Mesendoderm (in vitro differentiated cells): ENCODE measurements around the gene RGL1.
A peak's percentile ranks its signal among the peaks of the same experiment; 100 is the strongest.

Experiments used
- DNase-seq: peaks from one replicate; pipeline ENCODE4 v3.0.0; 2013
- H2AK5ac ChIP-seq: 2 replicates; pipeline ENCODE4 v1.6.1; 2013; ENCODE audit warnings: low read length, inconsistent platforms
- H2BK120ac ChIP-seq: 2 replicates; pipeline ENCODE4 v1.6.1; 2013; ENCODE audit warnings: low read depth, mild to moderate bottlenecking, low read length, moderate library complexity, mixed read lengths
- H2BK15ac ChIP-seq: replicated peaks from 2 replicates; pipeline ENCODE4 v1.6.1; 2013; ENCODE audit warnings: low read depth, mild to moderate bottlenecking, moderate library complexity
- H2BK5ac ChIP-seq: 2 replicates; pipeline ENCODE4 v1.6.1; 2013; ENCODE audit warnings: low read length, inconsistent platforms
- H3K18ac ChIP-seq: 2 replicates; pipeline ENCODE4 v1.6.1; 2013; ENCODE audit warnings: mild to moderate bottlenecking, low read length, mixed read lengths
- H3K23ac ChIP-seq: one replicate; pipeline ENCODE4 v1.6.1; 2013; ENCODE audit warnings: low read length
- H3K27ac ChIP-seq: 2 replicates; pipeline ENCODE4 v1.5.1; 2013; ENCODE audit warnings: low read depth, mild to moderate bottlenecking, inconsistent platforms, low read length, moderate library complexity
- H3K27me3 ChIP-seq: 2 replicates; pipeline ENCODE4 v1.6.1; 2013; ENCODE audit warnings: low read length, control low read depth, mild to moderate bottlenecking, inconsistent platforms; ENCODE audit not compliant: insufficient read depth, poor library complexity
- H3K36me3 ChIP-seq: 2 replicates; pipeline ENCODE4 v1.6.1; 2013; ENCODE audit warnings: low read length, inconsistent platforms; ENCODE audit not compliant: control insufficient read depth, insufficient read depth
- H3K4ac ChIP-seq: one replicate; pipeline ENCODE4 v1.6.1; 2013; ENCODE audit warnings: low read depth, mild to moderate bottlenecking, low read length, moderate library complexity
- H3K4me1 ChIP-seq: 2 replicates; pipeline ENCODE4 v1.6.1; 2013; ENCODE audit warnings: low read depth, low read length, inconsistent platforms; ENCODE audit not compliant: control insufficient read depth
- H3K4me2 ChIP-seq: 2 replicates; pipeline ENCODE4 v1.6.1; 2013; ENCODE audit warnings: low read length
- H3K4me3 ChIP-seq: 2 replicates; pipeline ENCODE4 v1.5.1; 2013; ENCODE audit warnings: mild to moderate bottlenecking, low read length
- H3K56ac ChIP-seq: one replicate; pipeline ENCODE4 v1.6.1; 2013; ENCODE audit warnings: low read length
- H3K79me1 ChIP-seq: 2 replicates; pipeline ENCODE4 v1.6.1; 2013; ENCODE audit warnings: low read length, inconsistent platforms
- H3K79me2 ChIP-seq: 2 replicates; pipeline ENCODE4 v1.6.1; 2013; ENCODE audit warnings: mild to moderate bottlenecking, low read length; ENCODE audit not compliant: control insufficient read depth, insufficient read depth
- H3K9ac ChIP-seq: 2 replicates; pipeline ENCODE4 v1.6.1; 2013; ENCODE audit warnings: low read length, inconsistent platforms
- H4K5ac ChIP-seq: one replicate; pipeline ENCODE4 v1.6.1; 2013; ENCODE audit warnings: low read length
- H4K8ac ChIP-seq: one replicate; pipeline ENCODE4 v1.6.1; 2013; ENCODE audit warnings: low read depth, mild to moderate bottlenecking, control low read depth, low read length, moderate library complexity
- WGBS: extraction: QIAGEN DNeasy Blood & Tissue Kit; methylation state at CpG from one replicate; pipeline ENCODE4 v1.1.7; 2013; ENCODE audit warnings: low lambda C conversion rate, missing lambda C conversion rate; ENCODE audit not compliant: insufficient coverage; ENCODE audit errors: extremely low coverage; 5-methylcytosine and 5-hydroxymethylcytosine counted together

The RGL1 gene

DNA sequence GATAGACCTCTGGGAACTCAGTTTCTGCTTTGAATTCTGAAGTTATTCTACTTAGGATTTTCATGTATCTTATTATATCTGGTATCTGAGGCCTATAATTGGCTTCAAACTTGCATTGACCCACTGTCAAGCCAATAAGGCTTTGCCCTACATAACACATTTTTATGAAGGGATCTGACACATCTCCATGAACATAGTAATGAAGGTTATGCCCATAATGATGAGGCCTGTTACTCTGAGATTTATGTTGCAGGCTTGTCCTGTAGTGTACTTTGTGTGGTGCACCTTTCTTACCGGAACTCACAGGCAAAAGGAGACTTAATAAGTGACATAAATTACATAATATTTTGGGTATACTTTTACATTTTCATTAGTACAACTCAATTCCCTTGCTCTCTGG, 14.1 kb downstream of the RGL1 start:
- no peak overlapping the region for H2BK15ac ChIP-seq
- no CpG with 5 or more reads among the region's 1 CpG for WGBS
- no peak overlapping the region for H3K9ac ChIP-seq
- no peaks in the 10 kb centered on the region for H3K36me3 ChIP-seq
- H3K23ac ChIP-seq = no peak overlapping the region
- H2AK5ac ChIP-seq = no peak overlapping the region
- no peak overlapping the region for H3K56ac ChIP-seq
- H3K79me1 ChIP-seq = no peaks in the 10 kb centered on the region
- H3K4me2 ChIP-seq = no peak overlapping the region
- DNase-seq = no peak
- no peak overlapping the region for H4K8ac ChIP-seq
- no peak overlapping the region for H3K4me3 ChIP-seq
- H3K79me2 ChIP-seq = no peaks in the 10 kb centered on the region
- H2BK120ac ChIP-seq = no peak overlapping the region
- no peak overlapping the region for H4K5ac ChIP-seq
- no peak overlapping the region for H3K18ac ChIP-seq
- no peaks in the 10 kb centered on the region for H3K27me3 ChIP-seq
- no peak overlapping the region for H2BK5ac ChIP-seq
- no peak overlapping the region for H3K27ac ChIP-seq
- no peak overlapping the region for H3K4ac ChIP-seq
- no peaks in the 10 kb centered on the region for H3K4me1 ChIP-seq

DNA sequence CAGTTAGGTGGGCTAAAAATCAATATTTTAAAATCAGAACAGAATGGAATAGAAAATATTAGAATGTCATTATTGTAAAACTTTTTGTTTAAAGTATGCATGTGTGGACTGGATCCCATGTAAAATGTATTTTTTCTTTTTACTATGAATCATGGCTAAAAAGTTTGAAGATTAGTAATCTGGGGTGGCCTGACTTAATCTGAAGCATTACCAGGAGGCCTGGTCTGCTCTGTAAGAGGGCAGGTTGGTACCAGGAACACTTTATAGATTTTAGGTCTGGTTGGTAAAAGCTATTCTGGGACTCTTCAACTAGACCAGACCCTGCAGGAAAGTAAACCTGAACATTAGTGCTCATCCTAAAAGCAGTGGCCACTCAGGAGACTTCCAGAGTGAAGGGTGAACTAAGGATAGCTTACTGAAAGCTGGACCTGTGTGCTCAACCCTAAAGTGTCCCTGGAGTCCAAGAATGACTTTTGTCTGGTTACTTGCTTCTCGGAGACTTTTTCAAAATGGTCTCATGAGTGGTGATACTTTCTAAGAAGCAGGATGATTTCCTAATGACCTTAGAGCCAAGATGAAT, 16.5 kb downstream of the RGL1 start:
- WGBS = no CpG with 5 or more reads among the region's 1 CpG
- H3K79me1 ChIP-seq = no peaks in the 10 kb centered on the region
- H3K9ac ChIP-seq = no peak overlapping the region
- no peak for DNase-seq
- no peak overlapping the region for H3K4me2 ChIP-seq
- H3K4me3 ChIP-seq = no peak overlapping the region
- H2BK5ac ChIP-seq = no peak overlapping the region
- no peak overlapping the region for H4K8ac ChIP-seq
- no peak overlapping the region for H2BK120ac ChIP-seq
- H3K23ac ChIP-seq = no peak overlapping the region
- H3K56ac ChIP-seq = no peak overlapping the region
- H3K18ac ChIP-seq = peak overlapping the region; percentile 60
- H3K27me3 ChIP-seq = no peaks in the 10 kb centered on the region
- no peak overlapping the region for H3K4ac ChIP-seq
- H3K27ac ChIP-seq = no peak overlapping the region
- H3K79me2 ChIP-seq = no peaks in the 10 kb centered on the region
- no peak overlapping the region for H4K5ac ChIP-seq
- H3K4me1 ChIP-seq = no peaks in the 10 kb centered on the region
- H3K36me3 ChIP-seq = no peaks in the 10 kb centered on the region
- H2AK5ac ChIP-seq = no peak overlapping the region
- H2BK15ac ChIP-seq = no peak overlapping the region

DNA sequence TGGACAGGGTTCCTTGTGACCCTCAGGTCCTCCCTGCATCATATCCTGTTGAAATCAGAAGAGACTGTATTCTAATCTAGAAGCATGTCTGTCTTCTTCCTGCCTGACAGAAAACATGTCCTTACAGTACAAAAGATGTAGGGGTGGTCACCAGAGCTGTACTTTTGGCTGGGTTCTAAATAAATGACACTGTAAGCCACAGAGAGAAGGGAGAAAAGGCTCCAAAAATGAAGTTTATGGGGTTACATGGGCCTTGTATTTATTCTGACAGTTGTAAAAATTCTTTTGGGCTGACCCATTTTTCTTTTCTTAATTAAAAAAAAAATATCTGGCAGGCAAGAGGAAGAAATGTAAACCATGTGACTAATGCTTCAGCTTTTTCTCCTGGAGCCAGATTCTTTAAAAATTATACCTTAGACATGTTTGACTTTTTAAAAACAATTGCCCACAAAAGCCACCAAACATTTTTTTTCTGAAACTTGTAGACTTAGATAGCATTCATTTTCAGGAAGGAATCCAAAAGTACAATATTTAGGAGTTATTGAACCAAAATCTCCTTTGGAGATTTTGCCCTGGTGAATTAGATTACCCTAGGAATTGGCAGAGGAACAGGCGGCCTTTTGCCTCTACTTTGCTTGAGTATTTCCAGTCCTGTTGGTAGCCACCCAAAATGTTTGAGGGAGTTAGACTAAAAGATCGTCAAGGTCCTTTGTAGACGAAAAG, 17.1 kb downstream of the RGL1 start:
- Histone ChIP-seq H3K18ac (peak overlapping the region; percentile 60), H2BK5ac (no peak overlapping the region), H2BK120ac (no peak overlapping the region), H3K36me3 (no peaks in the 10 kb centered on the region), H4K5ac (no peak overlapping the region), H3K4me1 (no peaks in the 10 kb centered on the region), H3K79me1 (no peaks in the 10 kb centered on the region), H3K79me2 (no peaks in the 10 kb centered on the region), H3K27ac (no peak overlapping the region), H4K8ac (no peak overlapping the region), H2AK5ac (no peak overlapping the region), H3K23ac (no peak overlapping the region), H3K4me3 (no peak overlapping the region), H3K27me3 (no peaks in the 10 kb centered on the region), H3K4me2 (no peak overlapping the region), H3K9ac (no peak overlapping the region), H2BK15ac (no peak overlapping the region), H3K56ac (no peak overlapping the region), H3K4ac (no peak overlapping the region)
- DNase-seq = no peak
- WGBS = no CpG with 5 or more reads among the region's 3 CpGs

DNA sequence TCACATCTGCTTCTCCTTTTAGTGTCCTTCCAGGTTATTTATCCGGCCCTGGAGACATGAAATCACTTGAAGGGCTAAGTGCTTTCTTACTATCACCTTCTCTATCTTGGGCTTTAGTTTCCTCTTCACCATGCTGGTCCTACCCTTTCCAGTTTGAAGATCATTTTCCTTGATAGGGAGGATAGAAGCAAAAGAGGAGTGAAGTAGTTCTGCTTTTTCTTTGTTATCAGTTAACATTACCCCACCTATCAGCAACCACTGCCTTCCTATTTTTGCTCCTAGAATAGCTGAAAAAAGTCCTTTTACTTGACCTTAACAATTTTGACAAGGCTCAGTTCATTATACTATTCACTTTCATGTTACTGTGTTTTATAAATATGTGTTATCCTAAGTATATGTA, 19.4 kb downstream of the RGL1 start:
- no peak for DNase-seq
- WGBS = no CpG with 5 or more reads among the region's 1 CpG
- no peak overlapping the region for H4K8ac ChIP-seq

DNA sequence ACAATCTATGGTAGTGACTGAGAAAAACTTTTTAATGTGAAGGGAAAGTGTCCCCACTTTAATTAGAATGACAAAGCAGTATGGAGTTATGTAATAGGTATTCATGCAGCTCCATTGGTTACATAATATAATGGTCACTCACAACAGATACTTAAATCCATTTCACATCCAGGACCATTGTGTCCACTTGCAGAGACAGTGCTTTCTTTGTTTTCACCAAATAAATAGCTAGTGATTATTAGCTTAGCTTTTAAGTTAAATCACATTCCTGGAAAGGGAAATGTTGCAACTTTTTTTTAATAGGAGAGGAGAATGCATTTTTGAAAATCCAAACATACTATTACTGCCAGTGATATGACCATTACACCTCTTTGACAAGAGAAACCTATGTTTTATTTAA, 22.9 kb downstream of the RGL1 start:
- H3K79me1 ChIP-seq = no peaks in the 10 kb centered on the region
- H3K27ac ChIP-seq = no peak overlapping the region
- DNase-seq = no peak
- no peak overlapping the region for H2BK5ac ChIP-seq
- no peak overlapping the region for H4K8ac ChIP-seq
- H2AK5ac ChIP-seq = no peak overlapping the region
- H3K27me3 ChIP-seq = no peaks in the 10 kb centered on the region
- no peaks in the 10 kb centered on the region for H3K4me1 ChIP-seq
- H3K4me3 ChIP-seq = no peak overlapping the region
- H3K56ac ChIP-seq = no peak overlapping the region
- no peak overlapping the region for H2BK120ac ChIP-seq
- H3K4me2 ChIP-seq = no peak overlapping the region
- H2BK15ac ChIP-seq = no peak overlapping the region
- H3K18ac ChIP-seq = no peak overlapping the region
- H4K5ac ChIP-seq = no peak overlapping the region
- H3K79me2 ChIP-seq = no peaks in the 10 kb centered on the region
- no peak overlapping the region for H3K4ac ChIP-seq
- no peaks in the 10 kb centered on the region for H3K36me3 ChIP-seq
- no peak overlapping the region for H3K23ac ChIP-seq
- H3K9ac ChIP-seq = no peak overlapping the region

More for the DNA sequence above, 19.4 kb downstream of the RGL1 start:
- H3K23ac ChIP-seq = no peak overlapping the region
- no peaks in the 10 kb centered on the region for H3K79me1 ChIP-seq
- H3K56ac ChIP-seq = no peak overlapping the region
- H3K4me1 ChIP-seq = no peaks in the 10 kb centered on the region
- no peak overlapping the region for H3K4me2 ChIP-seq
- no peak overlapping the region for H4K5ac ChIP-seq
- H2AK5ac ChIP-seq = no peak overlapping the region
- H2BK5ac ChIP-seq = no peak overlapping the region
- H3K4ac ChIP-seq = no peak overlapping the region
- no peak overlapping the region for H2BK15ac ChIP-seq
- no peaks in the 10 kb centered on the region for H3K36me3 ChIP-seq
- H3K9ac ChIP-seq = no peak overlapping the region
- no peak overlapping the region for H3K18ac ChIP-seq
- no peak overlapping the region for H3K4me3 ChIP-seq
- H3K79me2 ChIP-seq = no peaks in the 10 kb centered on the region
- no peak overlapping the region for H3K27ac ChIP-seq
- no peak overlapping the region for H2BK120ac ChIP-seq
- H3K27me3 ChIP-seq = no peaks in the 10 kb centered on the region

DNA sequence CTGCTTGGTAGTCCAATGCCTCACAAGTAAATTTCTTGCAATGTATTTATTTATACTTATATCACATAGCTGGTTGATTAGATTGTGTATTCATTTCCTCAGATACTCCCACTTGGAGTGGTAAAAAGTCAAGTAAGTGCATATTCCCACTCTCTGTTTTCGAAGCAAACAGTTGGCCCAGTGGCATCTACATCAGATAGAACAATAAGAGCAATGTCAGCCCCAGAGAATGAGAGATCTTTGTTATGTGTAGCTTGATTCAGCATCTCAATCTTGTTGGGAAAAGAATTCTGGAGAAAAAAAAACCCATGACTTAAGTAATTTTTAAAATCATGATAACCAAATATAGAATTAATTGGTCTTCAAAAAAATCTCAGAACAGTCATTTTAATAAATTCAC, 25.5 kb downstream of the RGL1 start:
- WGBS = no CpG with 5 or more reads among the region's 1 CpG
- no peak overlapping the region for H2AK5ac ChIP-seq
- H3K4me3 ChIP-seq = no peak overlapping the region
- no peaks in the 10 kb centered on the region for H3K4me1 ChIP-seq
- H3K27me3 ChIP-seq = no peaks in the 10 kb centered on the region
- H2BK120ac ChIP-seq = no peak overlapping the region
- H2BK5ac ChIP-seq = no peak overlapping the region
- H3K79me1 ChIP-seq = no peaks in the 10 kb centered on the region
- H3K4me2 ChIP-seq = no peak overlapping the region
- no peak overlapping the region for H3K4ac ChIP-seq
- H3K79me2 ChIP-seq = no peaks in the 10 kb centered on the region
- H3K9ac ChIP-seq = no peak overlapping the region
- no peaks in the 10 kb centered on the region for H3K36me3 ChIP-seq
- no peak overlapping the region for H3K27ac ChIP-seq
- no peak overlapping the region for H4K5ac ChIP-seq
- H3K23ac ChIP-seq = no peak overlapping the region
- no peak for DNase-seq
- no peak overlapping the region for H2BK15ac ChIP-seq
- H3K56ac ChIP-seq = no peak overlapping the region
- H4K8ac ChIP-seq = no peak overlapping the region
- H3K18ac ChIP-seq = no peak overlapping the region
